Measurements from ENCODE around the gene HPGD. TPM values are rescaled to one million over a fixed set of nuclear protein-coding genes. Genes with fewer than 3 reads are reported as not detected.

Gene HPGD
- total RNA-seq, 3 donors from 2014 or later (not counting 1 experiment from before 2014, with no cell fraction given), result 2.2 to 26.7 (median 12.0) TPM

GRCh38 chr4:174521800-174522182 lies 497 bp downstream of the HPGD start:
- Histone ChIP-seq H3K27ac (ENCODE audit: low read length) (peak overlapping the region; percentile 46), H3K4me1 (ENCODE audit: control insufficient read depth, insufficient read depth, low read length) (peaks cover 16% of the 10 kb centered on the region), H3K4me3 (ENCODE audit: low read length) (peak overlapping the region; percentile 42), H3K27me3 (ENCODE audit: control insufficient read depth, insufficient read depth, low read length) (no peaks in the 10 kb centered on the region), H3K36me3 (ENCODE audit: control insufficient read depth, insufficient read depth, low read length) (no peaks in the 10 kb centered on the region), H3K9me3 (ENCODE audit: control insufficient read depth, insufficient read depth, low read length) (no peaks in the 10 kb centered on the region)
- Mint-ChIP-seq H3K27ac (peak overlapping the region; percentile 79 to 90), H3K36me3 (no peaks in the 10 kb centered on the region), H3K27me3 (ENCODE audit: low read depth in 2 of 2) (peaks cover 10 to 12% of the 10 kb centered on the region in 2 donors), H3K4me3 (peak overlapping the region; percentile 95), H3K4me1 (peaks cover 12 to 34% of the 10 kb centered on the region in 2 donors), H3K9me3 (no peaks in the 10 kb centered on the region)
- TF ChIP-seq CTCF (IDR thresholded peaks at IDR 0.05), result no peak
- intact Hi-C loops (cut with micrococcal nuclease), result loop anchor here (2.0 to 5.0 kb wide), 2 partner anchors 67 to 239 kb away; partner anchors contain the start of genes CEP44 and FBXO8
- DNase-seq (peak in 1 of 2 donors; percentile 40), ATAC-seq (peak; percentile 5 to 22 (median 18))
- WGBS (ENCODE audit: insufficient coverage), result under 1% methylated on average over 12 of the region's 12 CpGs

GRCh38 chr4:174520660-174521059 lies 1.6 kb downstream of the HPGD start:
- intact Hi-C loops (cut with micrococcal nuclease), result loop anchor here (5.0 kb wide), 1 partner anchor 238 kb away; the partner anchor contains the start of genes CEP44 and FBXO8
- H3K4me3 Mint-ChIP-seq, result peak overlapping the region; percentile 21
- H3K36me3 ChIP-seq (ENCODE audit: control insufficient read depth, insufficient read depth, low read length), result no peaks in the 10 kb centered on the region
- WGBS (ENCODE audit: insufficient coverage), result no CpG with 5 or more reads among the region's 1 CpG
- H3K4me3 ChIP-seq (ENCODE audit: low read length), result no peak overlapping the region
- no peaks in the 10 kb centered on the region for H3K9me3 Mint-ChIP-seq
- no peaks in the 10 kb centered on the region for H3K36me3 Mint-ChIP-seq
- H3K27me3 Mint-ChIP-seq (ENCODE audit: low read depth in 2 of 2), result peaks cover 8 to 10% of the 10 kb centered on the region in 2 donors
- peaks cover 16% of the 10 kb centered on the region for H3K4me1 ChIP-seq (ENCODE audit: control insufficient read depth, insufficient read depth, low read length)
- H3K27ac ChIP-seq (ENCODE audit: low read length), result no peak overlapping the region
- H3K27ac Mint-ChIP-seq, result peak overlapping the region in 1 of 2 donors; percentile 6
- peaks cover 12 to 34% of the 10 kb centered on the region in 2 donors for H3K4me1 Mint-ChIP-seq
- no peaks in the 10 kb centered on the region for H3K9me3 ChIP-seq (ENCODE audit: control insufficient read depth, insufficient read depth, low read length)
- TF ChIP-seq CTCF (IDR thresholded peaks at IDR 0.05), result no peak
- peak in 1 of 2 donors; percentile 16 for DNase-seq
- no peaks in the 10 kb centered on the region for H3K27me3 ChIP-seq (ENCODE audit: control insufficient read depth, insufficient read depth, low read length)
- no peak for ATAC-seq

- ATAC-seq (no peak), DNase-seq (no peak)
- Mint-ChIP-seq H3K9me3 (no peaks in the 10 kb centered on the region), H3K4me1 (peaks cover 11 to 22% of the 10 kb centered on the region in 2 donors), H3K4me3 (no peak overlapping the region), H3K27ac (peak overlapping the region in 1 of 2 donors; percentile 6), H3K27me3 (ENCODE audit: low read depth in 2 of 2) (no peaks in the 10 kb centered on the region), H3K36me3 (no peaks in the 10 kb centered on the region)
- intact Hi-C loops (cut with micrococcal nuclease), result no loop called here
- peaks cover 10% of the 10 kb centered on the region for H3K4me1 ChIP-seq (ENCODE audit: control insufficient read depth, insufficient read depth, low read length)
- WGBS (ENCODE audit: insufficient coverage), result 92% methylated on average over 1 of the region's 1 CpG
- no peaks in the 10 kb centered on the region for H3K27me3 ChIP-seq (ENCODE audit: control insufficient read depth, insufficient read depth, low read length)
- no peak overlapping the region for H3K27ac ChIP-seq (ENCODE audit: low read length)
- H3K4me3 ChIP-seq (ENCODE audit: low read length), result no peak overlapping the region
- H3K36me3 ChIP-seq (ENCODE audit: control insufficient read depth, insufficient read depth, low read length), result no peaks in the 10 kb centered on the region
- TF ChIP-seq CTCF (IDR thresholded peaks at IDR 0.05), result no peak
- no peaks in the 10 kb centered on the region for H3K9me3 ChIP-seq (ENCODE audit: control insufficient read depth, insufficient read depth, low read length)
Measured at GRCh38 chr4:174517502-174518445, 4.5 kb downstream of the HPGD start.
